PC-9 (cell line): Measurements from ENCODE around the gene KRTAP10-11. TPM values are rescaled to one million over a fixed set of nuclear protein-coding genes. Genes with fewer than 3 reads are reported as not detected.

Experiments used
- BruUV-seq: library from RNA; stranded (reverse); fragments of 400-500 nt; replicated peaks from 2 replicates; lab custom pipeline; 2021; lab: Mats Ljungman, UMichigan
- CTCF ChIA-PET: fragments of 300-600 bp; sonication (Branson Sonifier 250); formaldehyde crosslinking; loops from one replicate; lab custom pipeline; 2022; ENCODE audit warnings: antibody characterized with exemption; lab: Charles Lee
- POLR2A ChIA-PET: fragments of 300-600 bp; sonication (Branson Sonifier 250); formaldehyde crosslinking; loops from one replicate; lab custom pipeline; 2022; ENCODE audit warnings: antibody characterized with exemption; ENCODE audit not compliant: unreplicated experiment; lab: Charles Lee
- DNase-seq, 2 experiments: peaks; one replicate each; pipeline versions ENCODE4 v3.0.0 to v3.0.0-alpha.2; 2015 to 2022; ENCODE audit warnings: mixed read lengths in 1 of 2
- H2AFZ ChIP-seq: fragments of 200-600 bp; sonication (generic); 2 replicates; pipeline ENCODE4 v1.8.1; 2017; ENCODE audit warnings: antibody characterized with exemption
- H3F3A ChIP-seq: fragments of 200-600 bp; sonication (generic); 2 replicates; pipeline ENCODE4 v1.8.1; 2017; ENCODE audit warnings: antibody characterized with exemption, mild to moderate bottlenecking, low read depth; ENCODE audit not compliant: insufficient read depth
- H3K27ac ChIP-seq: fragments of 200-600 bp; sonication (generic); 2 replicates; pipeline ENCODE4 v1.6.1; 2016; ENCODE audit warnings: mixed run types
- H3K27me3 ChIP-seq: fragments of 200-600 bp; sonication (generic); 2 replicates; pipeline ENCODE4 v1.6.1; 2016; ENCODE audit warnings: low read depth, mixed run types; ENCODE audit not compliant: insufficient read depth
- H3K36me3 ChIP-seq: fragments of 200-600 bp; sonication (generic); 2 replicates; pipeline ENCODE4 v1.6.1; 2016; ENCODE audit warnings: low read depth, mixed run types
- H3K4me1 ChIP-seq: fragments of 200-600 bp; sonication (generic); replicated peaks from 2 replicates; pipeline ENCODE4 v1.6.1; 2016; ENCODE audit warnings: mixed run types; ENCODE audit not compliant: insufficient read depth
- H3K4me2 ChIP-seq: fragments of 200-600 bp; sonication (generic); 2 replicates; pipeline ENCODE4 v1.6.1; 2017; ENCODE audit warnings: mixed run types
- H3K4me3 ChIP-seq: fragments of 200-600 bp; sonication (generic); 2 replicates; pipeline ENCODE4 v1.6.1; 2016; ENCODE audit warnings: mixed run types
- H3K79me2 ChIP-seq: fragments of 200-600 bp; sonication (generic); 2 replicates; pipeline ENCODE4 v1.6.1; 2017; ENCODE audit warnings: low read depth, mixed run types
- H3K9me2 ChIP-seq: fragments of 200-600 bp; sonication (generic); 2 replicates; pipeline ENCODE4 v1.8.1; 2017; ENCODE audit warnings: mild to moderate bottlenecking; ENCODE audit not compliant: insufficient read depth
- H3K9me3 ChIP-seq: fragments of 200-600 bp; sonication (generic); 2 replicates; pipeline ENCODE4 v1.8.1; 2016; ENCODE audit warnings: low read depth; ENCODE audit not compliant: insufficient read depth
- H4K20me1 ChIP-seq: fragments of 200-600 bp; sonication (generic); 2 replicates; pipeline ENCODE4 v1.8.1; 2017; ENCODE audit not compliant: insufficient read depth
- EZH2 ChIP-seq: fragments of 200-600 bp; sonication (generic); IDR thresholded peaks from 2 replicates; pipeline ENCODE4 v1.8.0; 2017; ENCODE audit warnings: antibody characterized with exemption, low read depth
- intact Hi-C: fragments of 100-400 bp; cut with micrococcal nuclease; formaldehyde crosslinking; loops from one replicate; pipeline ENCODE4 v1.10.0; 2022; ENCODE audit not compliant: unreplicated experiment
- total RNA-seq: library from RNA; stranded (reverse); gene quantifications from 2 replicates; pipeline ENCODE4 v1.2.3, GENCODE V29; 2021
- TF ChIP-seq, protein P1 (sequence below): fragments of 200-600 bp; sonication (generic); conservative IDR thresholded peaks from 2 replicates; pipeline ENCODE4 v1.6.1; 2017; ENCODE audit warnings: mixed run types, antibody characterized with exemption, mild to moderate bottlenecking, moderate library complexity

The KRTAP10-11 gene
- total RNA-seq, 1 experiment from 2014 or later: not detected

DNA sequence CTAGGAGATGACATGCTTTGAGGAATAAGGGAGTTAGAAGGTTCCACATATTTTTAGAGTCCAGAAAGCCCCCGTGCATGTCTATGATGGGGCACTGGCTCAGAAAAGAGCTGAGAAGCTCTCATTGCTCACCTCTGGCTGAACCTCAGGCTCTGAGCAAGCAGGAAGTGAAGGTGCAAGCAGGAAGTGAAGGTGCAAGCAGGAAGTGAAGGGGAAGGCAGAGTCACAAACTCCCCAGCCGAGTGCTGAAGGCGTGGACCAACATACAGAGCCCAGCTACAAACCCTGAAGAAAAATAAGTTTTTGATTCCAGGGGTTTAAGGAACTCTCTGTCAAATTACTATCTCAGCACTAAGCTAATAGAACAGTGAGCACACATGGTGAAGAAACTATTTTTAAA lies 27.3 kb upstream of the KRTAP10-11 start:
- Histone ChIP-seq H3K27me3 (peaks cover 32% of the 10 kb centered on the region), H3K36me3 (no peaks in the 10 kb centered on the region), H4K20me1 (no peaks in the 10 kb centered on the region), H3K9me3 (peaks cover 4% of the 10 kb centered on the region; the same call in 1 of the 2 replicates), H3F3A (no peaks in the 10 kb centered on the region), H3K9me2 (no peaks in the 10 kb centered on the region), H2AFZ (no peak overlapping the region), H3K4me1 (no peaks in the 10 kb centered on the region), H3K4me3 (no peak overlapping the region), H3K27ac (no peak overlapping the region), H3K79me2 (no peaks in the 10 kb centered on the region), H3K4me2 (no peak overlapping the region)
- POLR2A ChIA-PET: no interaction called here
- no TSS peak for BruUV-seq
- intact Hi-C loops: no loop called here
- DNase-seq: no peak
- TF ChIP-seq, protein P1, sequence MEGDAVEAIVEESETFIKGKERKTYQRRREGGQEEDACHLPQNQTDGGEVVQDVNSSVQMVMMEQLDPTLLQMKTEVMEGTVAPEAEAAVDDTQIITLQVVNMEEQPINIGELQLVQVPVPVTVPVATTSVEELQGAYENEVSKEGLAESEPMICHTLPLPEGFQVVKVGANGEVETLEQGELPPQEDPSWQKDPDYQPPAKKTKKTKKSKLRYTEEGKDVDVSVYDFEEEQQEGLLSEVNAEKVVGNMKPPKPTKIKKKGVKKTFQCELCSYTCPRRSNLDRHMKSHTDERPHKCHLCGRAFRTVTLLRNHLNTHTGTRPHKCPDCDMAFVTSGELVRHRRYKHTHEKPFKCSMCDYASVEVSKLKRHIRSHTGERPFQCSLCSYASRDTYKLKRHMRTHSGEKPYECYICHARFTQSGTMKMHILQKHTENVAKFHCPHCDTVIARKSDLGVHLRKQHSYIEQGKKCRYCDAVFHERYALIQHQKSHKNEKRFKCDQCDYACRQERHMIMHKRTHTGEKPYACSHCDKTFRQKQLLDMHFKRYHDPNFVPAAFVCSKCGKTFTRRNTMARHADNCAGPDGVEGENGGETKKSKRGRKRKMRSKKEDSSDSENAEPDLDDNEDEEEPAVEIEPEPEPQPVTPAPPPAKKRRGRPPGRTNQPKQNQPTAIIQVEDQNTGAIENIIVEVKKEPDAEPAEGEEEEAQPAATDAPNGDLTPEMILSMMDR: no peak
- CTCF ChIA-PET: no interaction called here

DNA sequence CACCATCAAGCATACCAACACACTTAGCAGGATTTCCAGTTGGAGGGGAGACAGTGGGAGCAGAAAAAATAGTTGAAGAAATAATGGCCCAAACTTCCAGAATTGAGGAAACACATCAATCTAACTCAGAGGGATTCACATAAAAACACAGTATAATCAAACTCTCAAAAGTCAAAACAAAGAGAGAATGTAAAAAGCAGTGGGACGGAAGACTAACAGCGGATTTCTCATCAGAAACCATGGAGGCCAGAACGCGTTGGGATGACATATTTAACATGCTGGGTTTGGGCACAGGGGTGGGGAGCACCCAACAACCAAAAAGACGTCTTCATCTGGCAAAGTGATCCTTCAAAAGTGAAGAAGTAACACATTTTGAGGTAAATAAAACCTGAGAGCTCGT lies 26.3 kb upstream of the KRTAP10-11 start:
- Histone ChIP-seq H3F3A (no peaks in the 10 kb centered on the region), H3K4me3 (no peak overlapping the region), H2AFZ (no peak overlapping the region), H3K27ac (no peak overlapping the region), H3K4me1 (no peaks in the 10 kb centered on the region), H3K79me2 (no peaks in the 10 kb centered on the region), H3K36me3 (no peaks in the 10 kb centered on the region), H4K20me1 (no peaks in the 10 kb centered on the region), H3K9me3 (peaks cover 4% of the 10 kb centered on the region; the same call in 1 of the 2 replicates), H3K27me3 (peaks cover 23% of the 10 kb centered on the region), H3K9me2 (no peaks in the 10 kb centered on the region), H3K4me2 (no peak overlapping the region)
- no peak for DNase-seq
- BruUV-seq: no TSS peak
- ChIA-PET CTCF (no interaction called here), POLR2A (no interaction called here)
- intact Hi-C loops: no loop called here
- TF ChIP-seq, protein P1: no peak
- TF ChIP-seq EZH2: no peak

DNA sequence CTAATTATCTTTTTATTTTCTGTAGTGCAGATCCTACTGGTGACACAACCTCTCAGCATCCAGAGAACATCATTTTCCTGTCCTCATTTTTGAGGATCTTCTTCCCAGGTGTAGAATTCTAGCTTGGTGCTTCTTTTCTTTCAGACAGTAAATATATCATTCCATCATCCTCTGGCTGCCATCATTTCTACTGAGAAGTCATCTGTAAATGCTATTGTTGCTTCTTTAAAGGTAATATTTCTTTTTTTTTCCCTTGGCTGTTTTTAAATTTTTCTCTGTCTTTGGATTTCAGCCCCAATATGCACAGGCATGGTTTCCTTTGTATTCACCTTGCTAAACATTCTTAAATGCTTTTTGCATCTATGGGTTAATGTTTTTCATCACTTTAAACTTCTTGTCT lies 22.6 kb upstream of the KRTAP10-11 start:
- no peak for DNase-seq
- Histone ChIP-seq H3K27ac (no peak overlapping the region), H3K36me3 (no peaks in the 10 kb centered on the region), H3K79me2 (no peaks in the 10 kb centered on the region), H2AFZ (no peak overlapping the region), H3K4me3 (no peak overlapping the region), H4K20me1 (no peaks in the 10 kb centered on the region), H3K9me3 (peaks cover 4% of the 10 kb centered on the region; the same call in 1 of the 2 replicates), H3K4me1 (no peaks in the 10 kb centered on the region), H3K4me2 (no peak overlapping the region), H3K27me3 (peaks cover 17% of the 10 kb centered on the region), H3K9me2 (no peaks in the 10 kb centered on the region), H3F3A (no peaks in the 10 kb centered on the region)
- POLR2A ChIA-PET: no interaction called here
- intact Hi-C loops: no loop called here
- CTCF ChIA-PET: no interaction called here
- no peak for TF ChIP-seq EZH2
- TF ChIP-seq, protein P1: no peak
- BruUV-seq: no TSS peak
